Stimulated activated naive CD8-positive, alpha-beta T cell treated with anti-CD3 and anti-CD28 coated beads, Interleukin-15, Interleukin-2, amounts not matched to agents 100 ng/mL and 50 ng/mL, for 24 hours (primary cell): ENCODE measurements around the gene NHSL1.
"Not testable (repeated sequence)": the region's sequence is repeated elsewhere in the genome, so short reads cannot be mapped to it uniquely, and the experiment has no call there.

Source experiments
- H3K27ac Mint-ChIP-seq: one replicate; pipeline ENCODE4 v1.8.0; 2021; ENCODE audit warnings: mild to moderate bottlenecking, mixed read lengths
- H3K27me3 Mint-ChIP-seq: one replicate; pipeline ENCODE4 v1.8.0; 2021; ENCODE audit warnings: mixed read lengths
- H3K36me3 Mint-ChIP-seq: one replicate; pipeline ENCODE4 v1.8.0; 2021; ENCODE audit warnings: low read depth, mixed read lengths
- H3K4me1 Mint-ChIP-seq: one replicate; pipeline ENCODE4 v1.8.0; 2021; ENCODE audit warnings: low read depth, mixed read lengths
- H3K4me3 Mint-ChIP-seq: one replicate; pipeline ENCODE4 v1.8.0; 2021; ENCODE audit warnings: mild to moderate bottlenecking, mixed read lengths
- H3K9me3 Mint-ChIP-seq: one replicate; pipeline ENCODE4 v1.8.0; 2021; ENCODE audit warnings: mixed read lengths

The NHSL1 gene

GRCh38 chr6:138440296-138440695, 59.0 kb downstream of the NHSL1 start:
- H3K4me1 Mint-ChIP-seq = no peaks in the 10 kb centered on the region
- no peaks in the 10 kb centered on the region for H3K27me3 Mint-ChIP-seq
- H3K9me3 Mint-ChIP-seq = no peaks in the 10 kb centered on the region
- H3K36me3 Mint-ChIP-seq = no peaks in the 10 kb centered on the region
- no peak overlapping the region for H3K4me3 Mint-ChIP-seq
- no peak overlapping the region for H3K27ac Mint-ChIP-seq

- no peaks in the 10 kb centered on the region for H3K36me3 Mint-ChIP-seq
- no peak overlapping the region for H3K27ac Mint-ChIP-seq
- no peaks in the 10 kb centered on the region for H3K4me1 Mint-ChIP-seq
- H3K4me3 Mint-ChIP-seq = no peak overlapping the region
- no peaks in the 10 kb centered on the region for H3K9me3 Mint-ChIP-seq
- no peaks in the 10 kb centered on the region for H3K27me3 Mint-ChIP-seq
These were observed 59.7 kb downstream of the NHSL1 start for GRCh38 chr6:138439546-138439945.

GRCh38 chr6:138434925-138435324, 64.4 kb downstream of the NHSL1 start:
- H3K9me3 Mint-ChIP-seq = no peaks in the 10 kb centered on the region
- no peaks in the 10 kb centered on the region for H3K4me1 Mint-ChIP-seq
- no peaks in the 10 kb centered on the region for H3K36me3 Mint-ChIP-seq
- H3K27ac Mint-ChIP-seq = no peak overlapping the region
- H3K27me3 Mint-ChIP-seq = no peaks in the 10 kb centered on the region
- H3K4me3 Mint-ChIP-seq = no peak overlapping the region

GRCh38 chr6:138434096-138434495, 65.2 kb downstream of the NHSL1 start:
- H3K36me3 Mint-ChIP-seq = no peaks in the 10 kb centered on the region
- no peaks in the 10 kb centered on the region for H3K4me1 Mint-ChIP-seq
- H3K27ac Mint-ChIP-seq = no peak overlapping the region
- H3K9me3 Mint-ChIP-seq = no peaks in the 10 kb centered on the region
- no peak overlapping the region for H3K4me3 Mint-ChIP-seq
- no peaks in the 10 kb centered on the region for H3K27me3 Mint-ChIP-seq

- Mint-ChIP-seq H3K27ac (no peak overlapping the region), H3K4me1 (no peaks in the 10 kb centered on the region)
These were observed 67.3 kb downstream of the NHSL1 start for GRCh38 chr6:138432063-138432356.

GRCh38 chr6:138431256-138432062, 67.8 kb downstream of the NHSL1 start:
- Mint-ChIP-seq H3K36me3 (no peaks in the 10 kb centered on the region), H3K4me1 (no peaks in the 10 kb centered on the region), H3K9me3 (no peaks in the 10 kb centered on the region), H3K27me3 (no peaks in the 10 kb centered on the region), H3K4me3 (no peak overlapping the region), H3K27ac (no peak overlapping the region)

More at GRCh38 chr6:138432063-138432356, 67.3 kb downstream of the NHSL1 start:
- H3K27me3 Mint-ChIP-seq = no peaks in the 10 kb centered on the region
- H3K4me3 Mint-ChIP-seq = no peak overlapping the region
- no peaks in the 10 kb centered on the region for H3K36me3 Mint-ChIP-seq
- H3K9me3 Mint-ChIP-seq = no peaks in the 10 kb centered on the region

GRCh38 chr6:138430361-138431145, 68.7 kb downstream of the NHSL1 start:
- Mint-ChIP-seq H3K36me3 (no peaks in the 10 kb centered on the region), H3K4me3 (no peak overlapping the region), H3K27ac (no peak overlapping the region), H3K27me3 (no peaks in the 10 kb centered on the region), H3K4me1 (no peaks in the 10 kb centered on the region), H3K9me3 (no peaks in the 10 kb centered on the region)

GRCh38 chr6:138429761-138430160, 69.5 kb downstream of the NHSL1 start:
- Mint-ChIP-seq H3K4me3 (no peak overlapping the region), H3K36me3 (no peaks in the 10 kb centered on the region), H3K4me1 (no peaks in the 10 kb centered on the region), H3K27ac (no peak overlapping the region), H3K9me3 (no peaks in the 10 kb centered on the region), H3K27me3 (no peaks in the 10 kb centered on the region)

GRCh38 chr6:138428944-138429598, 70.2 kb downstream of the NHSL1 start:
- Mint-ChIP-seq H3K9me3 (no peaks in the 10 kb centered on the region), H3K4me1 (no peaks in the 10 kb centered on the region), H3K27ac (no peak overlapping the region), H3K4me3 (no peak overlapping the region), H3K27me3 (no peaks in the 10 kb centered on the region), H3K36me3 (no peaks in the 10 kb centered on the region)

GRCh38 chr6:138427701-138428100, 71.6 kb downstream of the NHSL1 start:
- no peaks in the 10 kb centered on the region for H3K9me3 Mint-ChIP-seq
- H3K27ac Mint-ChIP-seq = no peak overlapping the region
- no peaks in the 10 kb centered on the region for H3K27me3 Mint-ChIP-seq
- H3K36me3 Mint-ChIP-seq = no peaks in the 10 kb centered on the region
- H3K4me1 Mint-ChIP-seq = peaks cover 6% of the 10 kb centered on the region
- H3K4me3 Mint-ChIP-seq = no peak overlapping the region

- no peaks in the 10 kb centered on the region for H3K27me3 Mint-ChIP-seq
- H3K36me3 Mint-ChIP-seq = no peaks in the 10 kb centered on the region
- no peaks in the 10 kb centered on the region for H3K9me3 Mint-ChIP-seq
- H3K4me3 Mint-ChIP-seq = no peak overlapping the region
- peaks cover 6% of the 10 kb centered on the region for H3K4me1 Mint-ChIP-seq
- no peak overlapping the region for H3K27ac Mint-ChIP-seq
These were observed 72.7 kb downstream of the NHSL1 start for GRCh38 chr6:138426500-138427123.

- not testable (repeated sequence) for H3K27me3 Mint-ChIP-seq, H3K36me3 Mint-ChIP-seq, H3K4me1 Mint-ChIP-seq, H3K27ac Mint-ChIP-seq, H3K9me3 Mint-ChIP-seq, H3K4me3 Mint-ChIP-seq
These were observed 74.0 kb downstream of the NHSL1 start for GRCh38 chr6:138425256-138425655.

GRCh38 chr6:138424004-138424904, 75.0 kb downstream of the NHSL1 start:
- H3K27me3 Mint-ChIP-seq = no peaks in the 10 kb centered on the region
- no peak overlapping the region for H3K27ac Mint-ChIP-seq
- no peak overlapping the region for H3K4me3 Mint-ChIP-seq
- H3K4me1 Mint-ChIP-seq = peaks cover 6% of the 10 kb centered on the region
- peaks cover 2% of the 10 kb centered on the region for H3K36me3 Mint-ChIP-seq
- no peaks in the 10 kb centered on the region for H3K9me3 Mint-ChIP-seq

- Mint-ChIP-seq H3K4me1 (peaks cover 11% of the 10 kb centered on the region), H3K27ac (no peak overlapping the region), H3K4me3 (no peak overlapping the region), H3K36me3 (peaks cover 16% of the 10 kb centered on the region), H3K9me3 (no peaks in the 10 kb centered on the region), H3K27me3 (no peaks in the 10 kb centered on the region)
These were observed 76.4 kb downstream of the NHSL1 start for GRCh38 chr6:138422861-138423260.
